T-helper 22 cell (primary cell): ENCODE measurements around the gene LAMB1.

Experiments used
- DNase-seq: peaks from one replicate; pipeline ENCODE4 v3.0.0-alpha.2; 2020; ENCODE audit warnings: low read depth

LAMB1 gene

DNA sequence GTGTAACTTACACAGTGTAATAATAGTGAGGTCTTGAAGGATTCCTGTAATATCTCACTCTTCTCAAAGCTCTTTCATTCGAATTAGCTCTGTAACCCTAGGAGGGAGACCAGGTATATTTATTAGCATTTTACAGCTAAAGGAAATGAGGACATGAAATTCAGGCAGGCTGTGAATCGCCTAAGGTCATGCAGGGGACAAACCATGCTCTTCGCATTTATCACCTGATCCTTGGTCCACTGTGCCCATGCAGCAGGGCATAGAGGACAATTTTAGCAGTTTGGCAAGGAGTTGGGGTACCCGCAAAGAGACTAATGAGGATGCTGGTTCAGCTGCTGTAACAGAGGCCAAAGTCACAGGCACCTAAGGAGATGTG is 14.8 kb upstream of the LAMB1 start:
- no peak for DNase-seq

- no peak for DNase-seq
Measured at GRCh38 chr7:108016841-108017775, 14.1 kb upstream of the LAMB1 start.

DNA sequence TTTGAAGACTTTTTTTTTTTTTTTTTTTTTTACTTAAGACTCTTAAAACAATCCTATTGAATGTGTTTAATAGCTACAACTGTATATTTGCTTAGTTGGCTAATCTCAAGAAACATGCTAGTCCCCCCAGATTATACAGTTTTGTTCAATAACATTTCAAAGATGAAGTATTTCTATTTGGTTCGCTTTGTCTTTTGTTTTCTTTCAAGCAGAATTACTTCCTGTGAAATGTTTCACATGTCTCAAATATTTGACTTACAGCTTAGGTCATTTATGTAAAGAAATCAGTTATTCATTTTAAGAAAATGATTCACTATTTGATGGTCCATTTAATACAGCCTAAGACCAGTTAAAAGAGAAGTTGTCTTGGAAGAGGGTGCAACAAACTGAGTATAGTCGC is 12.8 kb upstream of the LAMB1 start:
- DNase-seq, result no peak

GRCh38 chr7:108014747-108015682 is 12.1 kb upstream of the LAMB1 start:
- DNase-seq, result no peak

DNA sequence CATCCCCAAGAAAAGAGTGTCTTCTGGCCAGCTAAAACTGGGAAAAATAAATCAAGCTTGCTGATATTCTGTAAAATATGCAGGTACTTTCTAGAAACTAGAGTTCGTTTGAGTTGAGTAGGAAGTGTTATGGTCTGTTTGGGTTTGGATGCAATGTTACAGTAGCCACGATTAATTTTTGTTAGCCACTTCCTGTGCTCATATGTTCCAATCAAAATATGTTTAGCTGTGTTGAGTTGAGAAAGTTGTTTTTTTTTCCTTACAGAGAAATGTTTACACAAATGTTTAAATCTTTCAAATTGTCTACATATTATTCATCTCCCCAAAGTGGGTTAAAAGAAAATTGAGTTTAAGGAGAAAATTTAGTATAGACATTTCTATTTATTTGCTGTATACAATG is 11.3 kb upstream of the LAMB1 start:
- no peak for DNase-seq

DNA sequence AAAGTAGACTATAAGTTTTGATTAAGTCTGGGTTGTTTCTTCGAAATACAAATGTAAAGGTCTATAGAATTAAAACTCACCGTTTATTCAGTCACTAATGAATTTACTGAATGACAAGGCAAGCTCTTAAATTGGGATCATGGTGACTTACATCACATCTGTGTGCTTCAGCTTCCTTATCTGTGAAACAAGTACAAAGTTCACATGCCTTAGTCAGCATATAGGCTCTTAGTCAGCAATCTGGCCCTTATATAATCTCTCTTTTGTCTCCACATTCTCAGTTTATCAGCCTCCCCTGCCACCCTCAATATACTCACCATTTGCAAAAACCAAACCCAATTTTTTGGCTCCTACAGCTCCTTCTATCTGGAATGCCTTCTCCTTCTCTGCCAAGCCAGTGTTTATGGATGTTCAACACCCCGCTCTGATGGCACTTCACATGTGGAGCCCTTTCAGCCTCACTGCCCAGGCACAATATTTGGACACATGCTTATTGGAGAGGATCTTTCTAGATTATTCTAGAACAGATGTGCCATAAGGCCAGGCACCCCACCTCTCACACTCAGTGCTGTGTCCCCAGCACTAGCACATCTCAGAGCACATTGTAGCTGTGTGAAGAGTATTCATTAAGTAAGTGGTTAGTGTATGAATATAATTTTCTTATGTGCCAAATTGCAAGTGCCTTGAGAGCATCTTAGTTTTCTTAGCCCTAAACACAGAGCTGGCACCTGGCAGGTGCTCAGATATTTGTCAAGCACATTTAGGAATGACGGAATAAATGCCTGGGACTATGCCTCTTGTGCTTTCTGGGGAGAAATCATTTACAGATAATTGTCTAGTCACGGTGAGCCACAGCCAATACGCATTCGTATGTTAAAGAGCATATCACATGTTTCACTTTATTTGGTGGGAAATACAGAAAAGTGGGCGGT is 9.8 kb upstream of the LAMB1 start:
- DNase-seq, result no peak

DNA sequence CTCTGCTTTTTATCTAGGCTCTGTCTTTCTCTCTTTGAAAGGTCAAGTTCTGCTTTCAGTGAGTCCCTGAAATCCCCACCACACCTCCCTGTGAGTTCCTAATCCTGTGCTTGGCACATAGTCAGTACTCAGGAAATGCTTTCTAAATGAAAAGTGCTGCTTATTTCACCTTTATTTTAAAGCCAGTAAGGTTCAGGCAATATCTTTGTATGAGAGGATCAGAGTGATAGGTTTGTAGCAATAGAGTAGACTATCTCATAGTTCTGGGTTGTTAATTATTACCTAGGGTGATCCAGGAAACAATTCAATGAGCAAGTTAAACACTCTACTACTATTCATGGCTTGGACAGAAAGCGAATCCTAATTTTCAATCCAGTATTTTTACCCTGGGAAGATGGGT is 7.4 kb upstream of the LAMB1 start:
- DNase-seq, result no peak

GRCh38 chr7:108009873-108010272 is 6.9 kb upstream of the LAMB1 start:
- DNase-seq, result no peak

- no peak for DNase-seq
Measured at GRCh38 chr7:108008827-108009226, 5.9 kb upstream of the LAMB1 start.

GRCh38 chr7:108008240-108008639 is 5.3 kb upstream of the LAMB1 start:
- no peak for DNase-seq

GRCh38 chr7:108007762-108008161 is 4.8 kb upstream of the LAMB1 start:
- DNase-seq, result no peak

GRCh38 chr7:108007261-108007660 is 4.3 kb upstream of the LAMB1 start:
- DNase-seq, result no peak

GRCh38 chr7:108004220-108005142 is 1.5 kb upstream of the LAMB1 start:
- no peak for DNase-seq

DNA sequence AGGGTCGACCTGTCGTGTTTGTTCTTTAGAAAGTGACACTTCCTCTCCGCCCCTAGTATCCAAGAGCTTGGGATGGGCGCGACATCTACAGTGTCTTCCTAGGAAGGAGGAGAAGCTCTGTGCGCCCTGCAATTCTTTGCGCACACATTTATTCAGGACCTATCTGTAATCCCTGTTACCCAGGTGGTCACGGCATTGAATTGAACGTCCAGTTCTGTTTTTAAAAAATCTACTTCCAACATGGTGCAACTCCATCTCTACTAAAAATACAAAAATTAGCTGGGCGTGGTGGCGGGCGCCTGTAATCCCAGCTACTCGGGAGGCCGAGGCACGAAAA is 606 bp upstream of the LAMB1 start:
- no peak for DNase-seq

DNA sequence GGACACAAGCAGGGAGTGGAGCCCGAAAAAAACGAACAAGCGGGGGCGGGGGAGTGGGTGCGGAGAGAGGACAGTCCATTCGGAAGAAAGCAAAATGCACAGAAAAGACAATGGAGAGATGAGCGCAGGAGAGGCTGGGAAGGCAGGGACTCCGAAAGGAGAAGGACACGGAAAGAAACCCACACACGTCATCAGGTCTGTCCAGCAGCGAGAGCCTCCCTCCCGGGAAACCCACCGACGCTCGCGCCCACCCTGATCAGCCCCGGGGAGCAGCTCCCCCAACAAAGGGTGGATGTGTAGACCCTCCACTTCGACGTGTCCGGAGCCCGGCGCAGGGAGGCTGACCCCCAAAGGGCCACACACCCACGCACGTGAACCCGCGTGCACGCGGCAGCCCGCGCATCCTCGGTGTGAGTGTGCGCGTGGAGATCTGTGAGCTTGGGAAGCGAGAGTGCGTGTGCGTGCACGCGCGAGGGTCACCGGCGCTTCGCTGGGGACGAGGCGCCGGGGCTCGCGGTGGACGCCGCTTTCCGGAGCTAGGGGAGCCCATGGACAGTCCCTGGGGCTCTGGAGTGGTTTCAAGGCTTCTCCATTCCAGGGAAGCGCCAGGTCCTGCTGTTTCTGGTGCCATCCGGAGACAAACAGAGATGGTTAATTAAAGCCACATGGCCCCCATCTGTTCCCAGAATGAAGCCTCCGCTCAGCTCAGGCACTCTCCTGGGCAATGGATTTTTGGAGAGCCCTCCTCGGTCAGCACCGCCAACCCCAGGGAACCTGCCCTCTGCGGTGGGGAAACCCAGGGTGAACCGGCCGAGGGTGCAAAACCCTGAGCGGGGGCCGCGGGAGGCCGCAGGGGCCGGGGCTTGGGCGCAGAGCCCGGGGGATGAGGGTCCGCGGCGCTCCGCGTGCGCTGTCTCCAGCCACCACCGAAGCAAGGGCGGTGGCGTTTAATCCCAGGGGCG is 916 bp downstream of the LAMB1 start:
- no peak for DNase-seq

DNA sequence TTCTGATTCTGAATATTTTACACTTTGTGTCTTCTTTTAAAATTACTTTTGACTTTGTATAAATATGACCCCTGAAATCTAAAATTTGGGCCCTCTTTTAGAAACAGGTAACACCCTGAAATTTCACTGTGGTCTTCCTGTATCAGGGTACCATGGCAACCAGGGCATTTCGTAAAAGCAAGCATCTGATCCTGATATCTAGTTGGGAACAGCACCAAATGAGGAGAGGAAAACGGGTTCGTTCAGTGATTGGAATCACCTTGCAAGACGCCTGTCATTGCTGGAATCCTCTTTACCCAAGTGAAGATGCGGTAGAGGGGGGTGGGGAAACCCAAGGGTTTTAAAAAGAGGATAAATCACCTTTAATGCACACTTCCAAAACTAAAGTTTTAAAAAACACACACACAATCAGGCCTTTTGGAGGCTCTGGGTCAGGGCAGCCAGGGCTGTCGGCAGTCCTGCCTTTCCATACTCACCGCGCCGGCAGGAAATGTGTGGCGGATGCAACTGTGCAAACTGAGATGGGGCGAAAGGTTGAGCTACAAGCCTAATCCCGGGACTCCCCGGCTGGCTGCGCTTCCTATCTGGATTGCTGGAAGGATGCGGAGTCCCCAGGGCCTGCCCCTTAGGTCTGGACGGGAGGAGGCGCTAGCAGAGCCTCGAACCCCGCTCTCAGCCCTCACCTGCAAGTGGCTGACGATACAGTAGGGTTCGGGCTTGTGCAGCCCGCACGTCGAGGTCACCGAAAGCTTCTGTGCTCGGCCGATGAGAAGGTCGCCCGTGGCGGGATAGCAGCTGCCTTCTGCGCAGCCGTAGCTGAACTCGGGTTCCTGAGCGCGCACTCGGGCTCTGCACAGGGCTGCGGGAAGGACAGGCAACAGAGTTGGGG is 1.8 kb downstream of the LAMB1 start:
- DNase-seq, result no peak

GRCh38 chr7:107999779-108000560 is 3.0 kb downstream of the LAMB1 start:
- no peak for DNase-seq
